Testis (tissue), 2 donors: ENCODE results near the gene ZNF81.

Experiments
- POLR2A ChIP-seq: fragments of 450-650 bp; IDR thresholded peaks from one replicate; pipeline ENCODE4 v1.6.1; 2017; ENCODE audit warnings: antibody characterized with exemption, mild to moderate bottlenecking, moderate library complexity
- TF ChIP-seq, protein P1 (sequence below), 3 experiments: fragments of 450-650 bp in 2 of 3; fragments of 200-600 bp in 1 of 3; sonication (generic) in 1 of 3; IDR thresholded peaks; one replicate each; pipeline ENCODE4 v1.5.1; 2016 to 2019; ENCODE audit warnings: antibody characterized with exemption in 3 of 3, mild to moderate bottlenecking in 2 of 3, moderate library complexity in 1 of 3

DNA sequence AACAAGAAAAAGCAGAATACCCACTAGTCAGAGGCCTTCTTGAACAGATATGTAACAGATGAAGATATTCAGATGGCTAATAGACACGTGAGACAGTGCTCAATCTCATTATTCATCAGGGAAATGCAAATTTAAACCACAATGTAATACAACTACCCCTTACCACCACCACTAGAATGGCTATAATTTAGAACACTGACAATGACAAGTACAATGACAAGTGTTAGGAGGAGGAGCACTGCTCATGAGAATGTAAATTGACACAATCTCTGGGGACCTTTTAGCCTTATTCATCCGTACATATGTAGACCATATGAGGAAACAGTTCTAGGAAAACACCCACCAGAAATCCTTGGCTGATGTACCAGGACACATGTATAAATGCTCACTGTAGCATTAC, 13.1 kb downstream of the ZNF81 start:
- TF ChIP-seq, protein P1, sequence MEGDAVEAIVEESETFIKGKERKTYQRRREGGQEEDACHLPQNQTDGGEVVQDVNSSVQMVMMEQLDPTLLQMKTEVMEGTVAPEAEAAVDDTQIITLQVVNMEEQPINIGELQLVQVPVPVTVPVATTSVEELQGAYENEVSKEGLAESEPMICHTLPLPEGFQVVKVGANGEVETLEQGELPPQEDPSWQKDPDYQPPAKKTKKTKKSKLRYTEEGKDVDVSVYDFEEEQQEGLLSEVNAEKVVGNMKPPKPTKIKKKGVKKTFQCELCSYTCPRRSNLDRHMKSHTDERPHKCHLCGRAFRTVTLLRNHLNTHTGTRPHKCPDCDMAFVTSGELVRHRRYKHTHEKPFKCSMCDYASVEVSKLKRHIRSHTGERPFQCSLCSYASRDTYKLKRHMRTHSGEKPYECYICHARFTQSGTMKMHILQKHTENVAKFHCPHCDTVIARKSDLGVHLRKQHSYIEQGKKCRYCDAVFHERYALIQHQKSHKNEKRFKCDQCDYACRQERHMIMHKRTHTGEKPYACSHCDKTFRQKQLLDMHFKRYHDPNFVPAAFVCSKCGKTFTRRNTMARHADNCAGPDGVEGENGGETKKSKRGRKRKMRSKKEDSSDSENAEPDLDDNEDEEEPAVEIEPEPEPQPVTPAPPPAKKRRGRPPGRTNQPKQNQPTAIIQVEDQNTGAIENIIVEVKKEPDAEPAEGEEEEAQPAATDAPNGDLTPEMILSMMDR (IDR thresholded peaks at IDR 0.05), result no peak
- TF ChIP-seq POLR2A, result no peak
